Kidney (tissue), 14 donors: ENCODE measurements around the gene CEP95. TPM values are rescaled to one million over a fixed set of nuclear protein-coding genes. Genes with fewer than 3 reads are reported as not detected.

Experiments used
- DNase-seq, 5 donors: peaks; one replicate each; pipeline ENCODE4 v3.0.0-alpha.2; 2013 to 2020
- FAIRE-seq: peaks from 2 replicates; lab custom pipeline; 2012; peaks lifted over from hg19 to GRCh38; lab: Jason Lieb, UNC
- H3K27ac ChIP-seq, 2 donors: one replicate each; pipeline ENCODE4 v1.7.0; 2013; ENCODE audit warnings: low read depth in 2 of 2, low read length in 2 of 2, inconsistent platforms in 1 of 2
- H3K27me3 ChIP-seq: one replicate; pipeline ENCODE4 v1.7.1; 2013; ENCODE audit warnings: low read length, inconsistent platforms; ENCODE audit not compliant: control insufficient read depth, insufficient read depth
- H3K36me3 ChIP-seq, 3 donors: one replicate each; pipeline versions ENCODE4 v1.7.0 to v1.7.1; 2013; ENCODE audit warnings: low read length in 3 of 3, control low read depth in 1 of 3, inconsistent platforms in 1 of 3; ENCODE audit not compliant: insufficient read depth in 3 of 3, control insufficient read depth in 2 of 3
- H3K4me1 ChIP-seq, 3 donors: one replicate each; pipeline versions ENCODE4 v1.7.0 to v1.7.1; 2013; ENCODE audit warnings: low read length in 3 of 3, inconsistent platforms in 1 of 3, low read depth in 1 of 3; ENCODE audit not compliant: control insufficient read depth in 2 of 3, insufficient read depth in 2 of 3
- H3K4me3 ChIP-seq, 3 donors: one replicate each; pipeline versions ENCODE4 v1.7.0 to v1.8.1; 2013; ENCODE audit warnings: low read length in 3 of 3, control low read depth in 1 of 3, inconsistent platforms in 1 of 3
- H3K9ac ChIP-seq, 3 donors: one replicate each; pipeline versions ENCODE4 v1.7.0 to v1.7.1; 2013; ENCODE audit warnings: low read length in 3 of 3, control low read depth in 1 of 3, inconsistent platforms in 1 of 3
- H3K9me3 ChIP-seq, 3 donors: one replicate each; pipeline versions ENCODE4 v1.7.0 to v1.7.1; 2013; ENCODE audit warnings: low read length in 3 of 3, control low read depth in 1 of 3, inconsistent platforms in 1 of 3; ENCODE audit not compliant: control insufficient read depth in 2 of 3, insufficient read depth in 1 of 3
- CTCF ChIP-seq: IDR thresholded peaks from 3 replicates; pipeline ENCODE4 v1.5.1; 2012; ENCODE audit warnings: mild to moderate bottlenecking, moderate library complexity, borderline replicate concordance; ENCODE audit not compliant: insufficient read depth; ENCODE audit errors: extremely low read depth
- intact Hi-C: fragments of 100-400 bp; cut with DNase I; formaldehyde crosslinking; loops from one replicate; pipeline ENCODE4 v1.11.1; 2022
- polyA plus RNA-seq: library from polyadenylated mRNA; stranded (reverse); fragments of 350-450 nt; fragmentation: Illumina TruSeq; extraction: RNeasy Lipid Tissue Mini Kit (QIAGEN cat#74804); gene quantifications from one replicate; pipeline ENCODE4 v1.2.3, GENCODE V29; 2014; ENCODE audit warnings: low read depth, low replicate concordance; ENCODE audit not compliant: insufficient read depth
- total RNA-seq: library from RNA; stranded (reverse); fragmentation: NEBNext Ultra II Directional; extraction: Animal tissue kit (Norgen Biotek cat#: 25700); gene quantifications from one replicate; pipeline ENCODE4 v1.2.1, GENCODE V29; 2021
- donor health status: control.
- donor health status: control.
- donor health status: control.
- donor health status: control.
- donor health status: control.
- donor health status: DM: yes; HTN: yes; CAD: no.
- donor health status: Normal renal cell carcinoma (clear cell type).

Gene CEP95
- total and polyA plus RNA-seq, 2 donors from 2014 or later, result 25.3 to 49.3 TPM

- no peak for FAIRE-seq
- Histone ChIP-seq H3K27me3 (no peaks in the 10 kb centered on the region), H3K4me3 (peak overlapping the region in 1 of 3 donors; percentile 99), H3K27ac (no peak overlapping the region), H3K4me1 (peaks cover 3 to 17% (median 9%) of the 10 kb centered on the region in 3 donors), H3K9ac (no peak overlapping the region), H3K36me3 (peaks cover 10 to 36% (median 18%) of the 10 kb centered on the region in 3 donors), H3K9me3 (no peaks in the 10 kb centered on the region)
- DNase-seq, result no peak
- TF ChIP-seq CTCF, result no peak
- intact Hi-C loops, result no loop called here
These were observed 1.9 kb downstream of the CEP95 start for GRCh38 chr17:64508683-64509082.

GRCh38 chr17:64509179-64509578 is 2.4 kb downstream of the CEP95 start:
- Histone ChIP-seq H3K4me1 (peaks cover 3 to 13% (median 9%) of the 10 kb centered on the region in 3 donors), H3K36me3 (peaks cover 5 to 31% (median 13%) of the 10 kb centered on the region in 3 donors), H3K27me3 (no peaks in the 10 kb centered on the region), H3K9ac (no peak overlapping the region), H3K4me3 (no peak overlapping the region), H3K9me3 (no peaks in the 10 kb centered on the region), H3K27ac (no peak overlapping the region)
- no peak for DNase-seq
- FAIRE-seq, result no peak
- TF ChIP-seq CTCF, result no peak
- intact Hi-C loops, result no loop called here

GRCh38 chr17:64515419-64515818 is 8.6 kb downstream of the CEP95 start:
- Histone ChIP-seq H3K36me3 (peaks cover 4 to 49% (median 31%) of the 10 kb centered on the region in 3 donors), H3K9me3 (no peaks in the 10 kb centered on the region), H3K9ac (no peak overlapping the region), H3K4me1 (no peaks in the 10 kb centered on the region), H3K27me3 (no peaks in the 10 kb centered on the region), H3K4me3 (no peak overlapping the region), H3K27ac (no peak overlapping the region)
- FAIRE-seq (no peak), DNase-seq (no peak)
- TF ChIP-seq CTCF, result no peak
- intact Hi-C loops, result no loop called here

- no peaks in the 10 kb centered on the region for H3K4me1 ChIP-seq
- no peak overlapping the region for H3K9ac ChIP-seq
- no peak overlapping the region for H3K4me3 ChIP-seq
- FAIRE-seq, result no peak
- no peak for DNase-seq
- H3K27ac ChIP-seq, result no peak overlapping the region
- H3K27me3 ChIP-seq, result no peaks in the 10 kb centered on the region
- intact Hi-C loops, result no loop called here
- peaks cover 4 to 49% (median 34%) of the 10 kb centered on the region in 3 donors for H3K36me3 ChIP-seq
- no peaks in the 10 kb centered on the region for H3K9me3 ChIP-seq
- TF ChIP-seq CTCF, result no peak
These were observed 9.1 kb downstream of the CEP95 start for GRCh38 chr17:64515829-64516228.
